K562 (cell line): ENCODE measurements around the gene FA2H. TPM values are rescaled to one million over a fixed set of nuclear protein-coding genes. Genes with fewer than 3 reads are reported as not detected.

Experiments used
- DIDO1 ChIP-seq: fragments of 450-650 bp; IDR thresholded peaks from 2 replicates; pipeline ENCODE4 v1.6.1; 2016; ENCODE audit warnings: low read depth, missing biosample characterization, missing genetic modification characterization
- HES1 ChIP-seq: fragments of 450-650 bp; IDR thresholded peaks from 2 replicates; pipeline ENCODE4 v1.6.1; 2016; ENCODE audit warnings: low read depth, mild to moderate bottlenecking, moderate library complexity
- IFI16 ChIP-seq: fragments of 250-450 bp; sonication (Bioruptor Pico); IDR thresholded peaks from 2 replicates; pipeline ENCODE4 v2.1.2; 2022; ENCODE audit warnings: mild to moderate bottlenecking, inconsistent platforms
- NR1H2 ChIP-seq: sonication (generic); formaldehyde crosslinking; IDR thresholded peaks from 2 replicates; pipeline ENCODE4 v1.4.0; 2020; ENCODE audit warnings: mild to moderate bottlenecking, missing genetic modification reagents
- POLR3G ChIP-seq: IDR thresholded peaks from 2 replicates; pipeline ENCODE4 v1.6.1; 2011; ENCODE audit not compliant: insufficient read length, insufficient replicate concordance; ENCODE audit errors: extremely low read depth
- TFAM ChIP-seq: fragments of 250-450 bp; sonication (Bioruptor Pico); conservative IDR thresholded peaks from 2 replicates; pipeline ENCODE4 v1.5.0; 2021; ENCODE audit warnings: mild to moderate bottlenecking, moderate library complexity
- ZNF12 ChIP-seq: sonication (generic); formaldehyde crosslinking; IDR thresholded peaks from 2 replicates; pipeline ENCODE4 v1.4.0; 2020; ENCODE audit warnings: mild to moderate bottlenecking, missing genetic modification reagents
- ZNF197 ChIP-seq: fragments of 200-800 bp; sonication (Bioruptor generic); IDR thresholded peaks from 2 replicates; pipeline ENCODE4 v1.6.1; 2016; ENCODE audit warnings: low read depth, missing genetic modification characterization, missing compliant biosample characterization
- ZNF318 ChIP-seq, 2 experiments: fragments of 450-650 bp; IDR thresholded peaks; 2 replicates each; pipeline ENCODE4 v1.6.1; 2016; ENCODE audit warnings: mild to moderate bottlenecking in 2 of 2, borderline replicate concordance in 1 of 2, low read depth in 1 of 2, moderate library complexity in 1 of 2
- ZNF444 ChIP-seq: fragments of 250-450 bp; sonication (Bioruptor Pico); IDR thresholded peaks from 2 replicates; pipeline ENCODE4 v1.4.0; 2020; ENCODE audit warnings: mild to moderate bottlenecking, moderate library complexity
- polyA plus RNA-seq, 8 experiments: library from polyadenylated mRNA; depleted of rRNA in 4 of 8; stranded (reverse) in 5 of 8; unstranded in 3 of 8; fragments of >200 nt; fragmentation: Nextera tagmentation in 2 of 8; fragmentation: Illumina TruSeq in 1 of 8; extraction: Ambion mirVana in 2 of 8; extraction: Trizol in 1 of 8; gene quantifications; 2 replicates each; pipeline versions ENCODE4 v1.2.1 to v1.2.3, GENCODE V29; 2011 to 2014; ENCODE audit warnings: inconsistent platforms in 1 of 8, missing spikeins in 1 of 8
- total RNA-seq, 7 experiments: library from RNA; depleted of rRNA in 6 of 7; stranded (reverse); fragments of >200 nt in 6 of 7; fragmentation: Illumina TruSeq in 2 of 7; extraction: Trizol in 2 of 7; gene quantifications; 2 replicates each; pipeline versions ENCODE4 v1.2.1 to v1.2.3, GENCODE V29; 2011 to 2021; ENCODE audit warnings: low replicate concordance in 1 of 7

FA2H gene
- total and polyA plus RNA-seq, 9 of the 15 experiments (the other 6 are each of a cell fraction or from before 2014, with no cell fraction given) = not detected

- TF ChIP-seq ZNF318 (IDR thresholded peaks at IDR 0.05; ENCODE audit: borderline replicate concordance in 1 of 2, low read depth in 1 of 2) (no peak), TFAM (no peak), HES1 (no peak), NR1H2 (no peak), IFI16 (CRISPR knock-in tag) (no peak), POLR3G (no peak), ZNF12 (CRISPR knock-in tag) (no peak), ZNF197 (CRISPR knock-in tag) (no peak), ZNF444 (no peak), DIDO1 (tag) (no peak)
These were observed 48.8 kb downstream of the FA2H start (continued) for GRCh38 chr16:74725651-74726455.
